SHP77 treated with DMSO at 0.1 percent for 48 hours (cell line): ENCODE data around the gene MRTFA.
"Not testable (repeated sequence)": the region's sequence is repeated elsewhere in the genome, so short reads cannot be mapped to it uniquely, and the experiment has no call there.

Source experiments
- DNase-seq: peaks from one replicate; lab custom pipeline; 2025; lab: John Stamatoyannopoulos, UW

Gene MRTFA

DNA sequence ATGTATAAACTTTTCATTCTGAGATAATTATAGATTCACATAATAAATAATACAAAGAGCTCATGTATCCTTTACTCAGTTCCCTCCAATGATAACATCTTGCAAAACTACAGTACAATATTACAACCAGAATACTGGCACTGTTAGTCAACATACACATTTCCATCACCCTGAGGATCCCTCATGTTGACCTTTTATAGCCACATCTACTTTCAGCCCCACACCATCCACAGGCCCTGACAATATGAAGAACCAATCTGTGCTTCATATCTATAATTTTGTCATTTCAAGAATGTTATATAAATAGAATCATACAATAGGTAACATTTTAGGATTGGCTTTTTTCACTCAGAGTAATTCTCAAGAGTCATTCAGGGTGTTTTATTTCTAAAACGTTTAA, 115.5 kb downstream of the MRTFA start:
- no peak for DNase-seq

- no peak for DNase-seq
Observed at GRCh38 chr22:40520562-40520961, 116.0 kb downstream of the MRTFA start.

DNA sequence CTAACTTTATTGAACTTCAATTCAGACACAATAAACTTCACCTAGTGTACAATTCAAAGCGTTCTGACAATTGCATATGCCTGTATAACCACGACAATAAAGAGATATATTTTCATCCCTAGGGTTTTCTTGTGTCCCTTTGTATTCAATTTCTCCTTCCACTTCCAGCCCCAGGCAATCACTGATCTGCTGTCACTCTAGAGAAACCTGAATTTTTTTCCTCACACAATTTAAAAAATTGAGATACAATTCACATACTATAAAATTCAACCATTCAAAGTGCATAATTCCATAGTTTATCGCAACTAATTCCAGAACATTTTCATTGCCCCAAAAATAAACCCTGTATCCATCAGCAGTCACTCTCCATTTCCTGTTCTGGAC, 116.6 kb downstream of the MRTFA start:
- no peak for DNase-seq

- no peak for DNase-seq
Observed at GRCh38 chr22:40519284-40519947, 117.1 kb downstream of the MRTFA start.

- no peak for DNase-seq
Observed at GRCh38 chr22:40518840-40519239, 117.7 kb downstream of the MRTFA start.

GRCh38 chr22:40517631-40518030, 118.9 kb downstream of the MRTFA start:
- DNase-seq: no peak

- DNase-seq: no peak
Observed at GRCh38 chr22:40516416-40516815, 120.1 kb downstream of the MRTFA start.

DNA sequence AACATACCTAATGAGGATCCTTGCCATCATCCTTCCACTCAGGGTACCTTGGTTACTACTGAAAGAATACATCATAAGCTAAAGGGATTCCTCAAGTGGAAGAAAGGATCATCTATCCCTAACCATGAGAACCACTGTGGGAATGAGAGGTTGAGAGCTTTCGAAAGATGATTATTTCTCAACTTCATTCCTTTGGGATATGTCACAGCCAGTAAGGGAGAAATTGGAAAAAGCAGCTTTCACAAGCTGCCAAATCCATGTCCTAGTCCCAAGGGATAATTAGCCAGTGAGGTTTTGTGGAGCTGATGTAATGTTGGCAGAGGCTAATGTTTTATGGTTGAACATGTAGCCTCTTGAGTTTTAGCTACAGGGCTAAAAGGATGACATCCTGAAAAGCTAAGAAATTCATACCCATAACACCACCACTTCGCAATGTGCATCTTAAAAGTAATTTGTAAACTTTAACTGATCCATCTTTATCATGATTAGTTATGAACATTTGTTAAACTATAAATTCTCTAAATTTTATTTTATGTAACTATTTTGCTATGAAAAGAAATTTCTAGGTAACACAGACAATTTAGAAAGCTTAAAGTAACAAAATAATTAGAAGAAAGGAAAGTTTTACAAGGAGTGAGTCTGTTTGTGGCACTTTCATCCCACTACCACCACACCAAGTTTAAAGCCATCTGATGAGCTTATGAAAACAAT, 123.9 kb downstream of the MRTFA start:
- DNase-seq: no peak

GRCh38 chr22:40511604-40512003, 124.9 kb downstream of the MRTFA start:
- DNase-seq: no peak

- DNase-seq: no peak
Observed at GRCh38 chr22:40510631-40511364, 125.7 kb downstream of the MRTFA start.

- no peak for DNase-seq
Observed at GRCh38 chr22:40509401-40510134, 127.0 kb downstream of the MRTFA start.

- DNase-seq: not testable (repeated sequence)
Observed at GRCh38 chr22:40508046-40508445, 128.5 kb downstream of the MRTFA start.

DNA sequence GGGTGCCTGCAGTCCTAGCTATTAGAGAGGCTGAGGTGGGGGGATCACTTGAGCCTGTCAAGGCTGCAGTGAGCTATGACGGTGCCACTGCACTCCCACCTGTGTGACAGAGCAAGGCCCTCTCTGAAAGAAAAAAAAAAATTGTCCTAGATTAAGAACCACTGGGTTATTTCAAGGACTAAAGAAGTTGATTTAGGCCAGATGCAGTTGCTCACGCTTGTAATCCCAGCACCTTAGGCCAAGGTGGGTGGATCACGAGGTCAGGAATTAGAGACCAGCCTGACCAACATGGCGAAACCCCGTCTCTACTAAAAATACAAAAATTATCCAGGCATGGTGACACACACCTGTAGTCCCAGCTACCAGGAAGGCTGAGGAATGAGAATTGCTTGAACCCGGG, 129.0 kb downstream of the MRTFA start:
- no peak for DNase-seq

GRCh38 chr22:40506762-40507161, 129.8 kb downstream of the MRTFA start:
- no peak for DNase-seq

- DNase-seq: no peak
Observed at GRCh38 chr22:40504285-40505249, 132.0 kb downstream of the MRTFA start.

DNA sequence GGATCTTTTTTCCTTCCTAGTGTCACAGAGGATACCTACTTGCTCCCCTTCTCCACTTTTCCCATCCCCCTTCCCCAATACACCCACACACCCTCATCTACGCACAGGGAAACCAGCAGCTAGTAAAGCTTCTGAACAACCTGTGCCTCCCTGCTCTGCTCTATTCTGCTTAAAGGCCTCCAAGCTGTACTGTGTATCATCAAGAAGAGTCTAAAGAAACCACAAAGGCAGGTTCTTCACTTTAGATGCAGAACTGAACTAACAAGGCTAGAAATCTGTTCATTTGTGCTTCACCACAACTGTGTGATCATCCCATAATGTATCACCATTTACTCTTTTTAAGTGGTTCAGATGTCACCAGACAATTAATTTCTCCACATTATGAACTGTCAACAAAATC, 133.6 kb downstream of the MRTFA start:
- DNase-seq: no peak

DNA sequence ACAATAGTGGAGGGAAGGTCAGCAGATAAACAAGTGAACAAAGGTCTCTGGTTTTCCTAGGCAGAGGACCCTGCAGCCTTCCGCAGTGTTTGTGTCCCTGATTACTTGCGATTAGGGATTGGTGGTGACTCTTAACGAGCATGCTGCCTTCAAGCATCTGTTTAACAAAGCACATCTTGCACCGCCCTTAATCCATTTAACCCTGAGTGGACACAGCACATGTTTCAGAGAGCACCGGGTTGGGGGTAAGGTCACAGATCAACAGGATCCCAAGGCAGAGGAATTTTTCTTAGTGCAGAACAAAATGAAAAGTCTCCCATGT, 136.1 kb downstream of the MRTFA start:
- not testable (repeated sequence) for DNase-seq

GRCh38 chr22:40499209-40499623, 137.3 kb downstream of the MRTFA start:
- no peak for DNase-seq

GRCh38 chr22:40498420-40499208, 137.9 kb downstream of the MRTFA start:
- DNase-seq: peak; percentile 3

DNA sequence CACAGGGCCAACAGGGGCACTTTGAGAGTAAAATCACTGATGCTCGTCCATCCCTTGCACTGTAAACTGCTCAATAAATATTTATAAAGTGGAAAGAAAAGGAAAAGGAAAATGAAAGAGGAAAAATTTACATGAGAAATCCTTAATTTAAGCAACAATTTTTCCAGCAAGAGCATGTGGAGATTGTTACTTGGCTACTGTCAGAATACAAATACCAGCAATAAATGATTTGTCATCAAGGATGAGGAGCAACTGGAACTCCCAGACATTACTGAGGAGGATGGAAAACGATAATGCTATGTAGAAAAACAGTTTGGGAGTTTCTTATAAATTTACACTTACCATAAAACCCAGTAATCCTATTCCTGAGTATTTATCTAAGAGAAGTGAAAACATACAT, 143.1 kb downstream of the MRTFA start:
- no peak for DNase-seq
